HG02970 (cell line): ENCODE data around the gene MYH9.
"Not testable (repeated sequence)": the region's sequence is repeated elsewhere in the genome, so short reads cannot be mapped to it uniquely, and the experiment has no call there.

Experiments used
- ATAC-seq: cut with Tn5 transposase; IDR thresholded peaks from one replicate; pipeline ENCODE4 v1.9.1; 2021; ENCODE audit warnings: mild to moderate bottlenecking, moderate library complexity, moderate number of reproducible peaks; ENCODE audit not compliant: unreplicated experiment, low FRiP score

The MYH9 gene

GRCh38 chr22:36256478-36256877 is 131.3 kb downstream of the MYH9 start:
- no peak for ATAC-seq

GRCh38 chr22:36255572-36255971 is 132.2 kb downstream of the MYH9 start:
- ATAC-seq = not testable (repeated sequence)

GRCh38 chr22:36253523-36254490 is 134.0 kb downstream of the MYH9 start:
- ATAC-seq = no peak

GRCh38 chr22:36252754-36253522 is 134.8 kb downstream of the MYH9 start, which contains the start of gene APOL1:
APOL1 (plus strand) TSS chr22:36253133; CDS start chr22:36254956, 1,823 bp downstream.
- ATAC-seq = no peak

- ATAC-seq = not testable (repeated sequence)
Observed at GRCh38 chr22:36251979-36252608, 135.7 kb downstream of the MYH9 start.

- ATAC-seq = not testable (repeated sequence)
Observed at GRCh38 chr22:36250292-36250960, 137.3 kb downstream of the MYH9 start.

- no peak for ATAC-seq
Observed at GRCh38 chr22:36249160-36249559, 138.6 kb downstream of the MYH9 start.

- no peak for ATAC-seq
Observed at GRCh38 chr22:36247955-36248354, 139.8 kb downstream of the MYH9 start.

GRCh38 chr22:36246718-36247117 is 141.0 kb downstream of the MYH9 start:
- ATAC-seq = no peak

GRCh38 chr22:36245805-36246356 is 141.9 kb downstream of the MYH9 start:
- ATAC-seq = no peak

- no peak for ATAC-seq
Observed at GRCh38 chr22:36244522-36245391, 143.0 kb downstream of the MYH9 start.

GRCh38 chr22:36243986-36244385 is 143.8 kb downstream of the MYH9 start:
- no peak for ATAC-seq

GRCh38 chr22:36239401-36240171 is 148.2 kb downstream of the MYH9 start, which contains the start of gene APOL2:
APOL2 (minus strand) TSS chr22:36239527; CDS start chr22:36233162, 6,365 bp downstream.
- ATAC-seq = peak; percentile 73

- ATAC-seq = no peak
Observed at GRCh38 chr22:36239150-36239400, 148.7 kb downstream of the MYH9 start.

GRCh38 chr22:36238373-36239149 is 149.2 kb downstream of the MYH9 start:
- no peak for ATAC-seq

- no peak for ATAC-seq
Observed at GRCh38 chr22:36237462-36238372, 150.1 kb downstream of the MYH9 start.
